HepG2 (cell line): Measurements from ENCODE around the gene PCBP4. TPM values are rescaled to one million over a fixed set of nuclear protein-coding genes. Genes with fewer than 3 reads are reported as not detected.

Experiments used
- ASH2L ChIP-seq: fragments of 300-600, 200-600 bp; sonication (generic); IDR thresholded peaks from 2 replicates; pipeline ENCODE4 v1.7.0; 2017; ENCODE audit warnings: low read depth, mild to moderate bottlenecking, moderate library complexity, mixed read lengths, low read length; ENCODE audit not compliant: insufficient read length
- BCL3 ChIP-seq: sonication (generic); formaldehyde crosslinking; IDR thresholded peaks from 2 replicates; pipeline ENCODE4 v1.5.1; 2020; ENCODE audit warnings: mild to moderate bottlenecking, missing genetic modification reagents, moderate library complexity
- E2F2 ChIP-seq: sonication (generic); formaldehyde crosslinking; IDR thresholded peaks from 2 replicates; pipeline ENCODE4 v1.4.0; 2020; ENCODE audit warnings: missing genetic modification reagents, borderline replicate concordance
- ELF1 ChIP-seq: sonication (generic); formaldehyde crosslinking; IDR thresholded peaks from 2 replicates; pipeline ENCODE4 v1.4.0; 2020; ENCODE audit warnings: missing genetic modification reagents
- HNRNPH1 ChIP-seq: fragments of 200-400 bp; formaldehyde crosslinking; optimal IDR thresholded peaks from 2 replicates; pipeline ENCODE3; 2017; ENCODE audit warnings: mild to moderate bottlenecking, low read depth, low read length
- KDM2A ChIP-seq: sonication (generic); formaldehyde crosslinking; IDR thresholded peaks from 2 replicates; pipeline ENCODE4 v1.4.0; 2020; ENCODE audit warnings: low read depth, missing genetic modification reagents, borderline replicate concordance
- KLF16 ChIP-seq, 2 experiments: sonication (generic) in 1 of 2; formaldehyde crosslinking in 1 of 2; IDR thresholded peaks; 2 replicates each; pipeline versions ENCODE4 v1.6.1 to v1.8.0; 2016 to 2023; ENCODE audit warnings: missing genetic modification reagents in 2 of 2, missing compliant biosample characterization in 1 of 2
- NONO ChIP-seq, 2 experiments: fragments of 450-650 bp in 1 of 2; sonication (generic) in 1 of 2; formaldehyde crosslinking in 1 of 2; IDR thresholded peaks in 1 of 2; conservative IDR thresholded peaks in 1 of 2; 2 replicates each; pipeline versions ENCODE4 v1.6.1 to v1.8.0; 2017 to 2022; ENCODE audit warnings: mild to moderate bottlenecking in 1 of 2, missing genetic modification reagents in 1 of 2, moderate library complexity in 1 of 2
- PREB ChIP-seq: sonication (generic); formaldehyde crosslinking; IDR thresholded peaks from 2 replicates; pipeline ENCODE4 v1.4.0; 2020; ENCODE audit warnings: missing genetic modification reagents
- SAP130 ChIP-seq: IDR thresholded peaks from 2 replicates; pipeline ENCODE4 v1.6.1; 2016; ENCODE audit warnings: low read depth
- SIX4 ChIP-seq: sonication (generic); formaldehyde crosslinking; IDR thresholded peaks from 2 replicates; pipeline ENCODE4 v1.4.0; 2020; ENCODE audit warnings: missing genetic modification reagents
- SOX13 ChIP-seq, 3 experiments: fragments of 450-650 bp in 1 of 3; sonication (generic) in 1 of 3; formaldehyde crosslinking in 1 of 3; IDR thresholded peaks in 2 of 3; conservative IDR thresholded peaks in 1 of 3; 2 replicates each; pipeline versions ENCODE4 v1.5.0 to v1.6.1; 2016 to 2020; ENCODE audit warnings: antibody characterized with exemption in 1 of 3, mild to moderate bottlenecking in 1 of 3, missing compliant biosample characterization in 1 of 3, missing genetic modification reagents in 1 of 3, moderate library complexity in 1 of 3
- SOX6 ChIP-seq, 2 experiments: fragments of 450-650 bp in 1 of 2; sonication (generic) in 1 of 2; formaldehyde crosslinking in 1 of 2; IDR thresholded peaks; 2 replicates each; pipeline versions ENCODE4 v1.4.0 to v1.6.1; 2017 to 2020; ENCODE audit warnings: antibody characterized with exemption in 1 of 2, mild to moderate bottlenecking in 1 of 2, missing genetic modification reagents in 1 of 2
- ZBTB7B ChIP-seq: sonication (generic); formaldehyde crosslinking; IDR thresholded peaks from 2 replicates; pipeline ENCODE4 v1.4.0; 2020; ENCODE audit warnings: missing genetic modification reagents
- ZNF18 ChIP-seq: sonication (generic); formaldehyde crosslinking; IDR thresholded peaks from 2 replicates; pipeline ENCODE4 v1.8.0; 2022; ENCODE audit warnings: mild to moderate bottlenecking, missing genetic modification reagents; ENCODE audit not compliant: insufficient replicate concordance
- ZNF282 ChIP-seq: fragments of 450-650 bp; IDR thresholded peaks from 2 replicates; pipeline ENCODE4 v1.6.1; 2018; ENCODE audit not compliant: partially characterized antibody
- ZNF331 ChIP-seq: sonication (generic); formaldehyde crosslinking; IDR thresholded peaks from 2 replicates; pipeline ENCODE4 v1.4.0; 2020; ENCODE audit warnings: missing genetic modification reagents
- ZNF446 ChIP-seq: sonication (generic); formaldehyde crosslinking; IDR thresholded peaks from 2 replicates; pipeline ENCODE4 v1.5.0; 2020; ENCODE audit warnings: mild to moderate bottlenecking, missing genetic modification reagents
- ZNF780A ChIP-seq: sonication (generic); formaldehyde crosslinking; IDR thresholded peaks from 2 replicates; pipeline ENCODE4 v1.8.0; 2022; ENCODE audit warnings: mild to moderate bottlenecking, missing genetic modification reagents, moderate library complexity
- ZNF782 ChIP-seq: sonication (generic); formaldehyde crosslinking; IDR thresholded peaks from 2 replicates; pipeline ENCODE4 v1.4.0; 2020; ENCODE audit warnings: missing genetic modification reagents, mild to moderate bottlenecking, borderline replicate concordance
- polyA plus RNA-seq, 8 experiments: library from polyadenylated mRNA; depleted of rRNA in 3 of 8; stranded (reverse) in 7 of 8; unstranded in 1 of 8; fragments of >200 nt; fragmentation: Illumina TruSeq in 4 of 8; extraction: Trizol in 4 of 8; gene quantifications; 2 replicates each; pipeline versions ENCODE4 v1.2.1 to v1.2.3, GENCODE V29; 2011 to 2016; ENCODE audit warnings: low read depth in 4 of 8, missing spikeins in 1 of 8, mixed read lengths in 1 of 8; ENCODE audit not compliant: insufficient read depth in 1 of 8
- total RNA-seq, 5 experiments: library from RNA; depleted of rRNA; stranded (reverse); fragments of >200 nt; fragmentation: Illumina TruSeq; extraction: Trizol; gene quantifications; 2 replicates each; pipeline ENCODE4 v1.2.3, GENCODE V29; 2016; ENCODE audit warnings: low read depth in 1 of 5

The PCBP4 gene
- total and polyA plus RNA-seq, 2 of the 13 experiments (the other 11 are each of a cell fraction or from before 2014, with no cell fraction given): 36.8 to 51.3 TPM

GRCh38 chr3:51941798-51942602 is 25.3 kb downstream of the PCBP4 start, which contains the start of the genes PARP3 and RRP9 (continued):
- TF ChIP-seq SAP130 (CRISPR knock-in tag) (peak; percentile 98), NONO (IDR thresholded peaks at IDR 0.05) (no peak), NONO (CRISPR knock-in tag; conservative IDR thresholded peaks at IDR 0.05) (peak; percentile 89), SOX6 (IDR thresholded peaks at IDR 0.05) (no peak), SOX6 (CRISPR knock-in tag; IDR thresholded peaks at IDR 0.05) (peak; percentile 82), BCL3 (CRISPR knock-in tag) (peak; percentile 75; the same call in 1 of the 2 replicates), ASH2L (peak; percentile 67), ZNF282 (no peak), SOX13 (IDR thresholded peaks at IDR 0.05) (no peak), SOX13 (CRISPR knock-in tag; conservative IDR thresholded peaks at IDR 0.05 in 1 of 2, IDR thresholded peaks at IDR 0.05 in 1 of 2) (peak in 1 of 2 experiments; percentile 55; a peak in 2 of 4 replicates), ZNF18 (CRISPR knock-in tag) (peak; percentile 73), ELF1 (CRISPR knock-in tag) (peak; percentile 97), ZNF780A (CRISPR knock-in tag) (no peak), E2F2 (CRISPR knock-in tag) (no peak), SIX4 (CRISPR knock-in tag) (peak; percentile 23; the same call in 1 of the 2 replicates), ZNF782 (CRISPR knock-in tag) (peak; percentile 89), ZBTB7B (CRISPR knock-in tag) (peak; percentile 74), ZNF446 (CRISPR knock-in tag) (0 out of 2 replicates have a peak, but pooled peaks have one; percentile 31), PREB (CRISPR knock-in tag) (0 out of 2 replicates have a peak, but pooled peaks have one; percentile 56), KDM2A (CRISPR knock-in tag) (peak; percentile 96), HNRNPH1 (no peak), ZNF331 (CRISPR knock-in tag) (peak; percentile 74), KLF16 (CRISPR knock-in tag; IDR thresholded peaks at IDR 0.05) (peak in 1 of 2 experiments; percentile 94; a peak in 1 of 4 replicates)
